Measurements from ENCODE around the gene TBX4. TPM values are rescaled to one million over a fixed set of nuclear protein-coding genes. Genes with fewer than 3 reads are reported as not detected.

Gene TBX4
- total and polyA plus RNA-seq, 2 of the 13 experiments (the other 11 are each of a cell fraction or from before 2014, with no cell fraction given) = 0.11 to 1.1 TPM

DNA sequence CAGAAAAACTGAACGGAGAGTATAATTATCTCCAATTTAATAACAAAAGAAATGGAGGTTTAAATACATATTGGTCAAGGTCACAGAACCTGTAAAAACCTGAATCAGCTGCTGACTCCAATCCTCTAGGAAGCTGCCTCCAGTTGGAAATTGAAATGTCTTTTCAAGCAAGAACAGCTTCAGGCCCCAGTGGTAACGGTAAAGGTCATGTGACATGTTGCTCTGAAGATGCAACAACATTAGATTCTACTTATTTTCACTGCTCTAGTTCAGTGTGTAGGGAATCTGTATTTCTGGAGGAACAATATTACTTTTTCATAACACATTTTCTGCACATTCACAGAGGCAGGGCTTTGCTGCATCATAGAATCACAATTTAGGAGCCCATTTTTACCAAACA lies 58.8 kb downstream of the TBX4 start:
- CTCF ChIA-PET (ENCODE audit: low intra/inter-chr PET ratio, low total read pairs) = no interaction called here
- POLR2A ChIA-PET = no interaction called here
- BruUV-seq (replicated peaks) = no TSS peak
- H3K27ac ChIP-seq (ENCODE audit: extremely low read length, insufficient read depth, low read length) = no peak overlapping the region
- 64% methylated on average over 2 of the region's 2 CpGs for WGBS (ENCODE audit: low lambda C conversion rate)
- H3K4me3 ChIP-seq (replicated peaks in 1 of 3; ENCODE audit: insufficient read depth in 1 of 3, low read depth in 2 of 3, low read length in 3 of 3) = no peak overlapping the region
- no peaks in the 10 kb centered on the region for H3K27me3 ChIP-seq (ENCODE audit: control insufficient read depth in 1 of 2, insufficient read depth in 2 of 2, low read length in 2 of 2)
- in situ Hi-C loops (cut with HindIII; ENCODE audit: extremely low pct_ligation_motif_present, low pct_unique_long_range_greater_than_20kb) = no loop called here
- no peak overlapping the region for H2AFZ ChIP-seq (ENCODE audit: low read length)
- TF ChIP-seq, protein P1, sequence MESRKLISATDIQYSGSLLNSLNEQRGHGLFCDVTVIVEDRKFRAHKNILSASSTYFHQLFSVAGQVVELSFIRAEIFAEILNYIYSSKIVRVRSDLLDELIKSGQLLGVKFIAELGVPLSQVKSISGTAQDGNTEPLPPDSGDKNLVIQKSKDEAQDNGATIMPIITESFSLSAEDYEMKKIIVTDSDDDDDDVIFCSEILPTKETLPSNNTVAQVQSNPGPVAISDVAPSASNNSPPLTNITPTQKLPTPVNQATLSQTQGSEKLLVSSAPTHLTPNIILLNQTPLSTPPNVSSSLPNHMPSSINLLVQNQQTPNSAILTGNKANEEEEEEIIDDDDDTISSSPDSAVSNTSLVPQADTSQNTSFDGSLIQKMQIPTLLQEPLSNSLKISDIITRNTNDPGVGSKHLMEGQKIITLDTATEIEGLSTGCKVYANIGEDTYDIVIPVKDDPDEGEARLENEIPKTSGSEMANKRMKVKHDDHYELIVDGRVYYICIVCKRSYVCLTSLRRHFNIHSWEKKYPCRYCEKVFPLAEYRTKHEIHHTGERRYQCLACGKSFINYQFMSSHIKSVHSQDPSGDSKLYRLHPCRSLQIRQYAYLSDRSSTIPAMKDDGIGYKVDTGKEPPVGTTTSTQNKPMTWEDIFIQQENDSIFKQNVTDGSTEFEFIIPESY (CRISPR knock-in tag; IDR thresholded peaks at IDR 0.05) = peak; percentile 86
- no peak for TF ChIP-seq MIER2 (CRISPR knock-in tag; IDR thresholded peaks at IDR 0.05)
- no peak for TF ChIP-seq ZNF496 (CRISPR knock-in tag; IDR thresholded peaks at IDR 0.05; ENCODE audit: insufficient replicate concordance)
- TF ChIP-seq NFIB (CRISPR knock-in tag; IDR thresholded peaks at IDR 0.05; ENCODE audit: borderline replicate concordance) = no peak
- TF ChIP-seq JUNB (CRISPR knock-in tag; IDR thresholded peaks at IDR 0.05; ENCODE audit: borderline replicate concordance) = no peak
- TF ChIP-seq ZNF556 (CRISPR knock-in tag; IDR thresholded peaks at IDR 0.05; ENCODE audit: borderline replicate concordance) = no peak
- TF ChIP-seq ZBTB21 (CRISPR knock-in tag; IDR thresholded peaks at IDR 0.05) = no peak
- 0 out of 2 replicates have a peak, but pooled peaks have one; percentile 8 for TF ChIP-seq CREM (IDR thresholded peaks at IDR 0.05)
- no peak for TF ChIP-seq CREM (CRISPR knock-in tag; IDR thresholded peaks at IDR 0.05)
- no peaks in the 10 kb centered on the region for H3K79me2 ChIP-seq (ENCODE audit: insufficient read depth, low read length)
- H3K9ac ChIP-seq (ENCODE audit: insufficient read depth, low read depth, low read length) = no peak overlapping the region
- no peak for FAIRE-seq
- no peak for DNase-seq (ENCODE audit: low spot score)
- no peaks in the 10 kb centered on the region for H4K20me1 ChIP-seq (ENCODE audit: insufficient read depth, low read length)
- no peaks in the 10 kb centered on the region for H3K9me3 ChIP-seq (ENCODE audit: low read length)
- no peak for ATAC-seq
- H3K36me3 ChIP-seq (replicated peaks in 1 of 2; ENCODE audit: control insufficient read depth in 1 of 2, insufficient read depth in 2 of 2, low read length in 2 of 2) = no peaks in the 10 kb centered on the region
- H3K4me1 ChIP-seq (ENCODE audit: insufficient read depth, low read length) = peaks cover 25% of the 10 kb centered on the region
- intact Hi-C loops (cut with micrococcal nuclease; ENCODE audit: unreplicated experiment) = no loop called here
- no peak overlapping the region for H3K4me2 ChIP-seq (ENCODE audit: low read depth, low read length)

Measured in HepG2 (cell line).